Middle frontal gyrus (tissue), 1 donor: ENCODE results near the gene SRRM3.
"Not testable (repeated sequence)": the region's sequence is repeated elsewhere in the genome, so short reads cannot be mapped to it uniquely, and the experiment has no call there.

Experiments used
- DNase-seq: peaks from one replicate; pipeline ENCODE4 v3.0.0-alpha.2; 2015; ENCODE audit warnings: low spot score; ENCODE audit errors: extremely low spot score

SRRM3 gene

DNA sequence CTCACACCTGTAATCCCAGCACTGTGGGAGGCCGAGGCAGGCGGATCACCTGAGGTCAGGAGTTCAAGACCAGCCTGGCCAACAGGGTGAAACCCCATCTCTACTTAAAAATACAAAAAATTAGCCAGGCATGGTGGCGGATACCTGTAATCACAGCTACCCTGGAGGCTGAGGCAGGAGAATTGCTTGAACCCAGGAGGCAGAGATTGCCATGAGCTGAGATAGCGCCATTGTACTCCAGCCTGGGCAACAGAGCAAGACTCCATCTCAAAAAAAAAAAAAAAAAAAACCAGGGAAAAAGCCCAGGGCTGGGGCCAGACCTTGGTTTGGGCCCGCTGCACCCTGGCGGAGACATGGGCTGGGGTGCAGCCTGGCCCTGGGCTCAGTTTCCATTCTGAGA, 110.1 kb downstream of the SRRM3 start:
- not testable (repeated sequence) for DNase-seq

GRCh38 chr7:76314042-76314721, 112.5 kb downstream of the SRRM3 start:
- DNase-seq, result peak; percentile 92

- not testable (repeated sequence) for DNase-seq
Measured at GRCh38 chr7:76314740-76315139, 113.0 kb downstream of the SRRM3 start.

DNA sequence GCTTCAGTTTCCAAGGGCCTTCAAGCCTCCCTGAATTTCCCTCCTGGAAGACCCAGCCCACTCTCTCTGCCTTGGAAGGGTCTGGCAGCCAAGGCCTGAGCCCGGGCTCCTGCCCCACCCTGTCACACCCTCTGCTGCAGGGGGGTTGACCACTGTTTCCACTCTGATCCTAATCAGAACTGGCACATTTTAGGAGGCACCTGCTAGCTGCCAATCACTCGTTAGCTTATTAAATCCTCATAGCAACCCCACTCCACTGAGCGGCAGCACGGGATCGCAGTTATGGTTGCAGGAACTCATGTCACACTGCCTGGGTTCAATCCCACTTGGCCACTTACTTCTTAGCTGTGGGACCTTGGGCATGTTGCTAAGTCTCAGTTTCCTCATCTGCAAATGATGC, 113.7 kb downstream of the SRRM3 start:
- no peak for DNase-seq

GRCh38 chr7:76316984-76317781, 115.5 kb downstream of the SRRM3 start:
- DNase-seq, result no peak

- peak; percentile 97 for DNase-seq
Measured at GRCh38 chr7:76317782-76318487, 116.2 kb downstream of the SRRM3 start.

- no peak for DNase-seq
Measured at GRCh38 chr7:76318488-76319353, 117.0 kb downstream of the SRRM3 start.

DNA sequence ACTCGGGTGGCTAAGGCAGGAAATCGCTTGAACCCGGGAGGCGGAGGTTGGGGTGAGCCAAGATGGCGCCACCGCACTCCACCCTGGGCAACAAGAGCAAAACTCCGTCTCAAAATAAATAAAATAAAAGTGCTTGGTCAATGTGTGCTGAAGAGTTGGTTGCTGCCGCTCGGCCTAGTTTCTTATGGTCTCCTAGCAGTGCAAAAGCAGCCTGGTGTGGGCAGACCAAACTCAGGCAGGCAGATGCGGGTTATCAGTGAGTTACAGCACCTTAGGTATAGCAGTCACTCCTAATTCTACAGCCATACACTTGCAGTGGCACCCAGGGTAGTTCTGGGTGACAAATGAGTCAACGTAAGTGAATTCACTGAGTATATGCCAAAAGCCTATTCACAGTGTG, 123.4 kb downstream of the SRRM3 start:
- DNase-seq, result no peak

DNA sequence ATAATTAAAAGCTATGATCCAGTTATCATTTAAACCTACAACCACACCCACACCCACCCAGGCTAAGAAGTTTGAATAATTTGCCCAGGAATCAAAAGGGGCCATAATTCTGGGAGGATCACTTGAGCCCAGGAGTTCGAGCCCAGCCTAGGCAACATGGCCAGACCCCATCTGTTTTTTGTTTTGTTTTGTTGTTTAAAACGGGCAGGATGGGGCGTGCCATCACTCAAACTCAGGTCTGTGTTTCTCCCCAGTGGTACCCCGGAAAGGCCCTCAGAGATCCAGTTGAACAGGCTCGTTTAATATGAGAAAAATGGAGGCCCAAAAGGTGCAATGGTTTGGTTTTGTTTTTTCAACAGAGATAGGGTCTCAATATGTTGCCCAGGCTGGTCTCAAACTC, 124.1 kb downstream of the SRRM3 start:
- no peak for DNase-seq

DNA sequence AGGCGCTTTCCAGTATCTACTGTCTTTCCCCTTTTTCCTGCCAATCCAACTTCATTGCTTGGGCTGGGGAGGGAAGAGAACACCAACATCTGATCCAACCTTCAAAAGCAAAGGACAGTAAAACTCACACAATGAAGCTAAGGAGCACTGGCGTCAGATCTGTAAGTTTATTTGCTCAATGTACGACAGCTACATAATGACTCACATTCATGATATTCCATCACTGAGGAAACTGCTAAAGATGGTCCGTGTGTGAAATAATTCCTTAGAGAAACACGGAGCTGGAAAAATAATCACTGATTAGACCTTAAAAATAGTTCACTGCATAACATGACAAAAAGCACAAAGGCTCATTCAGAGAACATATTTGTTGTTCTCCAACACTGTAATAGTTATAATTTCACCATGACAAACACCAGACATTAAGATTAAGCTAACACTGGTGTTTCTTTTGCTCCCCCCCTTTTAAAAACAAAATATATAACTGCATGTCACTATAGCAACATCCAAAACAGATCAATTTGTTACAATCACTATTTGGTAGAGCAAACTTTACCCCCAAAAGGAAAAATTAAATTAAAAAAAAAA, 125.0 kb downstream of the SRRM3 start:
- DNase-seq, result no peak

DNA sequence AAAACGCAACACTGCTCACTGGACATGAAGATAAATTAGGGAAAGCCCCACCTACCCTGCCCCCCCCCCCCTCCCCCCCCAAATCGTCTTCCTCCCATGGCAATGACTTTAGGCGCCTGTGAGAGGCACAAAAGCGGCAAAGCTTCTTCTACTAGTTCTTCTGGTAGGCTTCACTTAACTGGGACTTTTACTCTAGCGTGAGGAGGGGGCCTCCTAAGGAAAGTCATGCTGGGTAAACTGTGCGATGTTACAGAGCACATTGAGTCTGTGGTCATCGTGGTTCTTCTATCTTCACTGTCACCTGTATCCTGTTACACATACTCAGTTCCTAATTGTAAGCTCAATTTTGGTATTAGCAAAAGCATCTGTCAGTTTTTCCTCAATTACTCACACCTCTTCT, 125.9 kb downstream of the SRRM3 start:
- no peak for DNase-seq

DNA sequence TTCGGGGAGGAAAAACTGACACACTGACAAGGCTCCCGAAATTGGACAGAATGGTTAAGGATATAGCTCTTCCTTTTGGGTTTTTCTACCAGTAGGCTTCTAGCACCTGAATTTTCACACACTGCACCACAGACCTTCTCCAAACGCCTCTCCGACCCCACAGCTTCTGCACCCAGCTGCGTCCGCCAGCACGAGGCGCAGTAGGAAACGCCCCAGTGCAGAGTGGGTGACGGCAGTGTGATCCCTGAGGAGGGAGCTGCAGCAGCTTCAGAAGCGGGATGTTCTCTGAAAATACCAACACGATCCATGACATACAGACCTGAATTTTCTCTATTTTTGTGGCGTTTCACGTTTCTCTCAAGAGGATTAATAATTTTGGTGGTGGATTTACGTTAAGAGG, 126.7 kb downstream of the SRRM3 start:
- DNase-seq, result no peak

GRCh38 chr7:76329479-76329878, 127.8 kb downstream of the SRRM3 start:
- no peak for DNase-seq

GRCh38 chr7:76330261-76330660, 128.6 kb downstream of the SRRM3 start:
- no peak for DNase-seq

GRCh38 chr7:76330673-76331072, 129.0 kb downstream of the SRRM3 start:
- no peak for DNase-seq

DNA sequence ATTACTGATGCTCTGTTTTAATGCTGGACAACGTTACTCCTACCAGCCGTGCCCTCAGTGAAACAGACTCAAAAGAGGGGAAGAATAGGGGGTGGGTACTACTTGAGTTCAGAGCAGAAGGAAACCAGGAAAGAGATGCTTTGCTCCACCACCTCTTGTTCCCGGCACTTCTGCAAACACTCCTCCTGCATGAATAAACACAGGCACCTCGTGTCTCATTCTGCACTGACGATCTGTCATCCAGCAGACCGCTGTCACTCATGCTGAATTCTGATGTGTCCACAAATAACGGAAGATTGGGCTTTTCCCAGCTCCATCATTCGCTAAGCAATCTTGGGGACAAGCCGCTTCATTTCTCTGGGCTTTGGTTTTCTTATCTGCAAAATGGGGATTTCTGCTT, 130.4 kb downstream of the SRRM3 start:
- DNase-seq, result no peak

GRCh38 chr7:76333511-76334101, 131.9 kb downstream of the SRRM3 start:
- no peak for DNase-seq

DNA sequence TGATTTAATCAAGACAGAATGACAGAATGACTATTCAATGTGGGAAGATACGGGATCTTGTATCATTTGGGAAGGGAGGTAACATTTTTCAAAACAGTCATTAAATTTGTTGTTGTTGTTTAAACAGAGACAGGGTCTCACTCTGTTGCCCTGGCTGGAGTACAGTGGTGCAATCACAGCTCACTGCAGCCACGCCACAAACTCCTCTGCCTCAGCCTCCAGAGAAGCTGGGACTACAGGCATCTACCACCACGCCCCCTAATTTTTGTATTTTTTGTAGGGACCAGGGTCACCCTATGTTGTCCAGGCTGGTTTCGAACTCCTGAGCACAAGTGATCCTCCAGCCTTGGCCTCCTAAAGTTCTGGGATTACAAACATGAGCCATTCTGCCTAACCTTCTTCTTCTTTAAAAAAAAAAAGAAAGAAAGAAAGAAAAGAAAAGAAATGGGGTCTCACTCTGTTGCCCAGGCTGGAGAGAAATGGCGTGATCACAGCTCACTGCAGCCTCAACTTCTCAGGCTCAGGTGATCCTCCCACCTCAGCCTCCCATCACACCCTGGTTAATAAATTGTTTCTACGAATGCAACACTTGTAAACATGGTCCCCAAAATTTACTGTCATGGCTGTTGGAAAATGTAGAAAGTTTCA, 132.7 kb downstream of the SRRM3 start:
- DNase-seq, result no peak

DNA sequence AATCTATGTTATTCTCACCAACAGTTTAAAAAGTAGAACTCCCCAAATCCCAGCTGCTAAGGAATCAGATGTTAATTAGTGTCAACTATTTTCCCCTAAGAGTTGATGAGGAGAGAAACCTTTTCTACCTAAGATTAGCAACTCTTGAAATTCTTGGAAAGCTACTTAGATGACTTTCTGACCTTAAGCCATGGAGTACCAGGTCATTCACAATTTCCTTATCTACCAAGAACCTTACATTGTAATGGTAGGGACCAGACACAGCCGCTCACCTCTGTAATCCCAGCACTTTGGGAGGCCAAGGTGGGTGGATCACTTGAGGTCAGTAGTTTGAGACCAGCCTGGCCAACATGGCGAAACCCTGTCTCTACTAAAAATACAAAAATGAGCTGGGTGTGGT, 133.7 kb downstream of the SRRM3 start:
- not testable (repeated sequence) for DNase-seq

GRCh38 chr7:76336094-76336493, 134.4 kb downstream of the SRRM3 start:
- DNase-seq, result no peak
